ENCODE measurements around the gene EXOC3L2. TPM values are rescaled to one million over a fixed set of nuclear protein-coding genes. Genes with fewer than 3 reads are reported as not detected.

Gene EXOC3L2
- total RNA-seq, 4 donors from 2014 or later: 0.68 to 7.0 (median 1.1) TPM; not detected in 1

- WGBS, 2 donors (ENCODE audit: low coverage in 1 of 2): 23 to 44% methylated on average over 5 to 36 of the region's 46 CpGs
- in situ Hi-C loops (cut with MboI; ENCODE audit: low pct_ligation_motif_present in 1 of 4, low pct_unique_long_range_greater_than_20kb in 1 of 4, low sequenced_read_pairs in 3 of 4) (no loop called here), intact Hi-C loops (cut with DNase I; ENCODE audit: low total_unique reads) (no loop called here)
- H3K27me3 ChIP-seq: peaks cover 74% of the 10 kb centered on the region
- no peaks in the 10 kb centered on the region for H3K36me3 ChIP-seq
- TF ChIP-seq EP300 (IDR thresholded peaks at IDR 0.05; ENCODE audit: low read depth): no peak
- no peak for TF ChIP-seq POLR2AphosphoS5 (IDR thresholded peaks at IDR 0.05)
- no peak for TF ChIP-seq CTCF (IDR thresholded peaks at IDR 0.05)
- TF ChIP-seq POLR2A (IDR thresholded peaks at IDR 0.05): no peak
- no peak overlapping the region for H3K27ac ChIP-seq
- H3K9me3 ChIP-seq: no peaks in the 10 kb centered on the region
- H3K4me3 ChIP-seq: no peak overlapping the region
- peaks cover 0 to 3% (median 0%) of the 10 kb centered on the region in 4 donors for H3K4me1 ChIP-seq
- no peak for DNase-seq
Observed at GRCh38 chr19:45217193-45217956, 27.8 kb downstream of the EXOC3L2 start.

GRCh38 chr19:45216667-45217066, 28.5 kb downstream of the EXOC3L2 start:
- 67 to 75% methylated on average over 6 of the region's 6 CpGs for WGBS, 2 donors (ENCODE audit: low coverage in 1 of 2)
- H3K27ac ChIP-seq: no peak overlapping the region
- H3K4me3 ChIP-seq: no peak overlapping the region
- H3K4me1 ChIP-seq: peaks cover 0 to 3% (median 0%) of the 10 kb centered on the region in 4 donors
- no peaks in the 10 kb centered on the region for H3K36me3 ChIP-seq
- DNase-seq: no peak
- H3K27me3 ChIP-seq: peaks cover 80% of the 10 kb centered on the region
- intact Hi-C loops (cut with DNase I; ENCODE audit: low total_unique reads) (no loop called here), in situ Hi-C loops (cut with MboI; ENCODE audit: low pct_ligation_motif_present in 1 of 4, low pct_unique_long_range_greater_than_20kb in 1 of 4, low sequenced_read_pairs in 3 of 4) (no loop called here)
- no peaks in the 10 kb centered on the region for H3K9me3 ChIP-seq
- TF ChIP-seq EP300 (IDR thresholded peaks at IDR 0.05; ENCODE audit: low read depth): no peak
- no peak for TF ChIP-seq POLR2AphosphoS5 (IDR thresholded peaks at IDR 0.05)
- TF ChIP-seq POLR2A (IDR thresholded peaks at IDR 0.05): no peak
- TF ChIP-seq CTCF (IDR thresholded peaks at IDR 0.05): no peak

GRCh38 chr19:45215391-45216191, 29.6 kb downstream of the EXOC3L2 start:
- 10 to 48% methylated on average over 2 to 30 of the region's 35 CpGs for WGBS, 2 donors (ENCODE audit: low coverage in 1 of 2)
- no peaks in the 10 kb centered on the region for H3K36me3 ChIP-seq
- H3K27me3 ChIP-seq: peaks cover 72% of the 10 kb centered on the region
- TF ChIP-seq CTCF (IDR thresholded peaks at IDR 0.05) (no peak), EP300 (IDR thresholded peaks at IDR 0.05; ENCODE audit: low read depth) (no peak), POLR2AphosphoS5 (IDR thresholded peaks at IDR 0.05) (no peak), POLR2A (IDR thresholded peaks at IDR 0.05) (no peak)
- DNase-seq: no peak
- no peaks in the 10 kb centered on the region for H3K9me3 ChIP-seq
- H3K4me1 ChIP-seq: peaks cover 0 to 3% (median 0%) of the 10 kb centered on the region in 4 donors
- intact Hi-C loops (cut with DNase I; ENCODE audit: low total_unique reads): no loop called here
- H3K4me3 ChIP-seq: no peak overlapping the region
- no peak overlapping the region for H3K27ac ChIP-seq
- in situ Hi-C loops (cut with MboI; ENCODE audit: low pct_ligation_motif_present in 1 of 4, low pct_unique_long_range_greater_than_20kb in 1 of 4, low sequenced_read_pairs in 3 of 4): no loop called here

GRCh38 chr19:45213031-45213430, 32.2 kb downstream of the EXOC3L2 start:
- Histone ChIP-seq H3K9me3 (no peaks in the 10 kb centered on the region), H3K4me1 (peaks cover 0 to 3% (median 0%) of the 10 kb centered on the region in 4 donors), H3K4me3 (no peak overlapping the region), H3K36me3 (no peaks in the 10 kb centered on the region), H3K27me3 (peaks cover 47% of the 10 kb centered on the region), H3K27ac (peak overlapping the region in 1 of 4 donors; percentile 4)
- WGBS, 2 donors (ENCODE audit: low coverage in 1 of 2): 78% methylated on average over 23 of the region's 23 CpGs; no CpG with 5 or more reads in 1 of the 2 donors
- intact Hi-C loops (cut with DNase I; ENCODE audit: low total_unique reads): no loop called here
- in situ Hi-C loops (cut with MboI; ENCODE audit: low pct_ligation_motif_present in 1 of 4, low pct_unique_long_range_greater_than_20kb in 1 of 4, low sequenced_read_pairs in 3 of 4): no loop called here
- TF ChIP-seq POLR2A (IDR thresholded peaks at IDR 0.05): no peak
- no peak for DNase-seq

Measured in transverse colon (tissue), 4 donors.